Kidney epithelial cell (primary cell): ENCODE results near the gene EPGN. TPM values are rescaled to one million over a fixed set of nuclear protein-coding genes. Genes with fewer than 3 reads are reported as not detected.

Source experiments
- DNase-seq: peaks from one replicate; pipeline ENCODE4 v3.0.0-alpha.2; 2010; ENCODE audit warnings: low read depth
- H3K27me3 ChIP-seq: 2 replicates; pipeline ENCODE4 v1.6.0; 2011; ENCODE audit warnings: low read length; ENCODE audit not compliant: control insufficient read depth, insufficient read depth
- H3K36me3 ChIP-seq: 2 replicates; pipeline ENCODE4 v1.5.1; 2011; ENCODE audit warnings: low read length; ENCODE audit not compliant: control insufficient read depth, insufficient read depth
- H3K4me3 ChIP-seq: 2 replicates; pipeline ENCODE4 v1.5.1; 2011; ENCODE audit warnings: low read depth, mild to moderate bottlenecking, control low read depth, low read length
- total RNA-seq: library from RNA; depleted of rRNA; stranded (reverse); fragments of >200 nt; gene quantifications from 2 replicates; pipeline ENCODE4 v1.2.3, GENCODE V29; 2015
- TF ChIP-seq, protein P1 (sequence below): IDR thresholded peaks from 2 replicates; pipeline ENCODE4 v1.5.1; 2011; ENCODE audit warnings: mild to moderate bottlenecking, moderate library complexity, low read length, control low read depth, inconsistent platforms; ENCODE audit not compliant: insufficient read depth, poor library complexity, severe bottlenecking

Gene EPGN
- total RNA-seq, 1 donor from 2014 or later = 5.2 TPM

DNA sequence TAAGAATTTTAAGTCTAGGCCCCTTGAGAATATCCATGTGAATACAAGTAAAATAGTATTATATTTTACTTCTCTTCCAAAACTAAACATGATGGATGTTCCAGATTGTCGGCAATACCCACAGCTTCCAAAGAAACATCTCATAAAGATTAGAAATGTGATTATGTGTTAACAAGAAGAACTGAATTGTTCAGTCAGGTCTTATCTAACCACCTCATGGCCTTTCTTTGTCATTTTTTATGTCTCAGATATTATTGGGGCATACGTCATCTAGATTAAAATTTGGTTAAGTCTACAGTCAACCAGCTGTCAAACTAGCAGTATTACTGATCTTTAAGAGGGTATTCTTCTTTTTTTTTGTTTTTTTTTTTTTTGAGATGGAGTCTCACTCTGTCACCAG is 10.0 kb downstream of the EPGN start:
- H3K4me3 ChIP-seq = no peak overlapping the region
- TF ChIP-seq, protein P1, sequence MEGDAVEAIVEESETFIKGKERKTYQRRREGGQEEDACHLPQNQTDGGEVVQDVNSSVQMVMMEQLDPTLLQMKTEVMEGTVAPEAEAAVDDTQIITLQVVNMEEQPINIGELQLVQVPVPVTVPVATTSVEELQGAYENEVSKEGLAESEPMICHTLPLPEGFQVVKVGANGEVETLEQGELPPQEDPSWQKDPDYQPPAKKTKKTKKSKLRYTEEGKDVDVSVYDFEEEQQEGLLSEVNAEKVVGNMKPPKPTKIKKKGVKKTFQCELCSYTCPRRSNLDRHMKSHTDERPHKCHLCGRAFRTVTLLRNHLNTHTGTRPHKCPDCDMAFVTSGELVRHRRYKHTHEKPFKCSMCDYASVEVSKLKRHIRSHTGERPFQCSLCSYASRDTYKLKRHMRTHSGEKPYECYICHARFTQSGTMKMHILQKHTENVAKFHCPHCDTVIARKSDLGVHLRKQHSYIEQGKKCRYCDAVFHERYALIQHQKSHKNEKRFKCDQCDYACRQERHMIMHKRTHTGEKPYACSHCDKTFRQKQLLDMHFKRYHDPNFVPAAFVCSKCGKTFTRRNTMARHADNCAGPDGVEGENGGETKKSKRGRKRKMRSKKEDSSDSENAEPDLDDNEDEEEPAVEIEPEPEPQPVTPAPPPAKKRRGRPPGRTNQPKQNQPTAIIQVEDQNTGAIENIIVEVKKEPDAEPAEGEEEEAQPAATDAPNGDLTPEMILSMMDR = no peak
- DNase-seq = no peak
- no peaks in the 10 kb centered on the region for H3K27me3 ChIP-seq
- no peaks in the 10 kb centered on the region for H3K36me3 ChIP-seq

DNA sequence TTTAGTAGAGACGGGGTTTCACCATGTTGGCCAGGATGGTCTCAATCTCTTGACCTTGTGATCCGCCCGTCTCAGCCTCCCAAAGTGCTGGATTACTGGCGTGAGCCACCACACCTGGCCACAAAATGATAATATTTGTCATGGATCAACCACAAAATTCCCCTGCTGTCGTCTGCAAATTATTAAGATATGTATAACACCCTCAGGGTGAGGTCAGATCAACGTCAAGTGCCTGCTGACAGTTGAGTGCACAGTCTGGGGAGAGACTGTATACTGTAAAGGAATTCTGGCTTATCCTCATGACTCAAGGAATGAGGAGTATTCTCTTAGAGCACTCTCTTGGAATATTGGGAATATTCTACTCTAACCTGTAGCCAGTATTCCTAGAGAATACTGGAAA is 11.2 kb downstream of the EPGN start:
- no peaks in the 10 kb centered on the region for H3K27me3 ChIP-seq
- H3K4me3 ChIP-seq = no peak overlapping the region
- H3K36me3 ChIP-seq = no peaks in the 10 kb centered on the region
- no peak for DNase-seq
- TF ChIP-seq, protein P1 = no peak

DNA sequence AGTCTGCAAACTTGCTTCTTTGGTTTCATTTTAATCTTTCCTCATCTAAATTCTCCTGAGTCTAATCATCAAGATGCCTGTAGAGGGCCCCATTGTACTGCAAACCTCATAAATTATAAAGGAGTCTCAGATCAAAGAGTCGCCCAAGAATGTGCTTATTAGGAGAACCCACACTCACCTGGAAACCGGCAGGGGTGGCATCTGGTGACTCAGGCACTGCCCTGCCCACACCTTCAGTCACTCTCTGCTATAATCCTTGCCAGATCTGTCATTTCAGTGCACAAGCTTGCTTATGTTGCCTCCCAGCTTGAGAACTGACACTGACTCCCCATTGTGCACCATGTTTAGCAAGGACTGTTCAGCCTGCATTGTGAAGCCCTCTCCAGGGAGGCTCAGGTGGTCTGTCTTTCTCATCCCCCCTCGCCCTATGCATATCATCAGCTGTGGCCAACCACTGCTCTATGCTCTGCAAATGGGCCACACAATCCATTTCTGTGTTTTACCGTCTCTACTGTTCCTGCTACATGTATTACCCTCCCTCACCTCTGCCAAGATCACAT is 12.4 kb downstream of the EPGN start:
- no peaks in the 10 kb centered on the region for H3K36me3 ChIP-seq
- TF ChIP-seq, protein P1 = peak; percentile 56

DNA sequence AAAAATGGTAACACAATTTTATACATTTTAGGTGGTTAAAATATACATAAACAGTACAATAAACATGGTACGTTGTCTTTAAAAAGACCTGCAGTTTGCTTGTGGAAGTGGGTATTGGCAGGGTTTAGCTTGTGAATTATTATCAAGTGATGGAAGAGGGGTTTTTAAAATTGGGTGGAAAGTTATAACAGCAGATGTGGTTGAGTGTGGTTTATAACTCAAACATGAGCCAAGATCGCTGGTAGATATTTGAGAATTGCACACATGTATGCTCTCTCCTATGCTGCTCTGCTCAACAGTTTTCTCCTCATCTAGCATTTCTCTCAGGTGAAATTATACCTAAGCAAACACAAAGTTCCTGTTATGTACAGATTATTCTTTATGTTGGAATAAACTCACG is 14.0 kb downstream of the EPGN start:
- H3K4me3 ChIP-seq = no peak overlapping the region
- DNase-seq = no peak
- TF ChIP-seq, protein P1 = no peak
- no peaks in the 10 kb centered on the region for H3K36me3 ChIP-seq
- no peaks in the 10 kb centered on the region for H3K27me3 ChIP-seq

More for the DNA sequence above, 12.4 kb downstream of the EPGN start:
- peak; percentile 63 for DNase-seq
- Histone ChIP-seq H3K4me3 (no peak overlapping the region), H3K27me3 (no peaks in the 10 kb centered on the region)

DNA sequence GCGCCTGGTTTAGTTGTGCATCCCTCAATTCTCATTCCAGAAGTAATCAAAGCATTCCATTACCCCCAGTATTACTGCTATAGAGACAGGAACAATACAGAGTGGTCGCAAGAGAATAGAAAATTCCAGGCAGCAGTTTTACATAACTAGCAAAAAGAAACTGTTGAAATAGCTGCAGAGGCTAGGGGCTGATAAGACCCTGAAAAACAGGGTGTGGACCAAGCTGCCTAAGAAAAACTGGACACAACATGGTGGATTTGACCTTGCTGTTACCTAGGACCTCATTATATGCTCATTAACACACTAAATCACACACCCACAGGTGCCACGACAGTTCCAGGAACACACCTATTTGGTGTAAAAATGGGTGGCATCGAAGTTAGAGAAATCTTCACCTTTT is 15.4 kb downstream of the EPGN start:
- H3K36me3 ChIP-seq = no peaks in the 10 kb centered on the region
- H3K27me3 ChIP-seq = no peaks in the 10 kb centered on the region
- TF ChIP-seq, protein P1 = no peak
- H3K4me3 ChIP-seq = no peak overlapping the region
- no peak for DNase-seq

DNA sequence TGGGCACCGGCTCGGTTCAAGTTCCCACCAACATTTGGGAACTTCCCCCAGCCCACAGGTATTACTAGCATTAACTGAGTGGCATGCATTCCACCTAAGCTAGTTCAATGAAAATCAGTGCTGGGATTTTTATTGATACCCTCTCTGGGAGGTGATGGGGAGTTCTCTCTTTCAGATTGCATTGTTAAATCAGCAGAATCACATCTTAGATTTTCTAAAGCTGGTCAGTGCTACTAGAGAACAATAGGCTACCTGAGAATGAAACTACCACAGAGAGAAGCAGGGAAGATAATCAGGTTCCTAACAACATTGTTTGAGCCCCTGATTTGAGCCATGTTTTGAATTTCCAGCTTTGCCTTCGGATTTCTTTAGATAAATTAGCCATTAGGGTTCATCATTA is 16.0 kb downstream of the EPGN start:
- no peak overlapping the region for H3K4me3 ChIP-seq
- no peak for DNase-seq
- H3K36me3 ChIP-seq = no peaks in the 10 kb centered on the region
- no peaks in the 10 kb centered on the region for H3K27me3 ChIP-seq
- TF ChIP-seq, protein P1 = no peak
